Left renal pelvis (tissue), 4 donors: ENCODE measurements around the gene ARAP2. TPM values are rescaled to one million over a fixed set of nuclear protein-coding genes. Genes with fewer than 3 reads are reported as not detected.
A peak's percentile ranks its signal among the peaks of the same experiment; 100 is the strongest.
"Not testable (repeated sequence)": the region's sequence is repeated elsewhere in the genome, so short reads cannot be mapped to it uniquely, and the experiment has no call there.

Source experiments
- DNase-seq, 4 donors: peaks; one replicate each; pipeline ENCODE4 v3.0.0-alpha.2; 2013; ENCODE audit warnings: low read depth in 4 of 4, low spot score in 3 of 4
- polyA plus RNA-seq, 4 donors: library from polyadenylated mRNA; unstranded; fragments of 120-200 nt; gene quantifications; one replicate each; pipeline ENCODE4 v1.2.1, GENCODE V29; 2013; ENCODE audit not compliant: insufficient read length in 4 of 4

Gene ARAP2
- polyA plus RNA-seq, 4 donors: 7.1 to 8.6 (median 7.5) TPM

DNA sequence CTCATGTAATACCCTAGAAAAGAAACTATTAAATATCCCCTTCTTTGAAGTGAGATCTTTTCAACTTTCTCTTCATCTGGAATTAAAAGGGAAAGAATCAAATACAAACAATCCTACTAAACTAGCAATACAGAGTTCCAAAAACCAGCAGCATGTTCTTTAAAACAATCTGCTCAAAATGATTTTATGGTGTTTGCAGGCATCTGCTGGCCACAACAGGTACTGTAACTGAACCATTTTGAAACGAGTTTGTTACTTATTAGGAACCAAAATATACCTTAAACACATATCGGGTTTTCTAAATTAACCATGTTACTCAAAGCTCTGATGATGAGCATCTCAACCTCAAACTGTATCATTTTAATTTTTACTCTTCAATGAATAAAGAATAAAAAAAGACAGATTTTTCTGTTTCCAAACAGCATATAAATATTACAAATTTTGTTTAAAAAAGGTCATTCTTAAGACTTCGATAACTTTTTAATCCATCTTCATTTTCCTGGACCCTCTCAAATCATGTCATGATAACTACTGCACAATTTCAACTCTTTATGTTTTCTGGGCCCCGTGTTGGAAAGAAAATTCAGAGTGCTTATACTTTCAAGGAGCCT, 56.5 kb downstream of the ARAP2 start:
- peak in 2 of 4 donors; percentile 6 to 14 for DNase-seq

DNA sequence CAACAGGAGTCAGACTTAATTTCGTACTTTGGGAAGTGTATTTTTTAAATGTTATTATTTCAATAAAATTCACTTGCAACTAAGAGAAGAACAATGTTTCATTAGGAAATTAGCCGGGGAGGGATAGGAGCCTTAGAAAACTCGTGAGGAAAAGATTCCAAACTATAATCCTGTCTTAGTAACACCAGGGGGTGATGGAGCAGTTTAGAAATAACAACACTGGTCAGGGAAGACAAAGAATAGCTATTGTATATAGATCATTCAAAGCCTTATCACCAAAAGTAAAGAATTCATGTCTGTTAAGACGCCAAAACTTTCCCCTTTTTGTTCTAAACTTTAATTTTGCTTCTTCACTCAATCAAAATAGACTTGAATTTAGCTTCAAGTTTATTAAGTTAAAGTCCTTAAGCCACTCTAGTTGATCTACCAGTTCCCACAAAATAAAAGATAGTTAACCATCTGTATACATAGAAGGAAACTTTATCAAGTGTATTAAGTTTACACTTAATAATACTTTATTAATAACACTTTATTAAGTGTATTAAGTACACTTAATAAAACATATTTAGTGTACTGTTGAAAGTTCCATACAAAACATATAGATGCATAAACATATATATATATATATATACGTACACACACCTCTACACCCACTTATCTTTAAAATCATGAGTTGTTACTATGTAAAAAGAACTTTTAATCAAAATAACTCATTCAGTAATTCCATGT, 60.5 kb downstream of the ARAP2 start:
- no peak for DNase-seq

DNA sequence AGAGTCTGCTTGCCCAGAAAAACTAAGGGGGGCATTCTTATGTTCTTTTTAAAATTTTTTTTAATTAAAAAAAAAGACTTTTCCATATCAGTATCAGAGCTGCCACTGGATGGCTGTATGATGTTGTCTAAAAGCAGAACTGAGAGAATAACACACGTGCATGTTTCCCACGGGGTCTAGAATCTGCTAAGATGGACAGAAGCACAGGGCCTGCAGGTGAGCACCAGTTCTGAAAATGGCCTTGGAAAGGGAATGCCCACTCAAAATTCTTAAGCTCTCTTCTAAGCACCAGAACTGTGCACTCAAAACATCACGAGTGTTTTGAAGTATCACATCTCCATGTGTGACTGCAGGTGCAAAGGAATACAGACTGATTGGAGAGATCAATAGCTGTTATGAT, 61.1 kb downstream of the ARAP2 start:
- no peak for DNase-seq

DNA sequence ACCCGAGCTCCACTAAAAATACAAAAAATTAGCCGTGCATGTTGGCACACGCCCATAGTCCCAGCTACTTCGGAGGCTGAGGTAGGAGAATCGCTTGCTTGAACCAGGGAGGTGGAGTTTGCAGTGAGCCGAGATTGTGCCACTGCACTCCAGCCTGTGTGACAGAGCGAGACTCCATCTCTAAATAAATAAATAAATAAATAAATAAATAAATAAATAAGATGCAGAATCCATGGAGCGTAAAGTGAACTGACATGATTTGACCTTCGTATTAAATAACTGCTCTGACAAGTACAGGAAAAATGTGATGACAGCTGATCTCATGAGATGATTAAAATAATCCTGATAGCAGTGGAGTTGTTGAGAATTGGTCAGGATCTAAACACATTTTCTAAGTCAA, 62.0 kb downstream of the ARAP2 start:
- not testable (repeated sequence) for DNase-seq

DNA sequence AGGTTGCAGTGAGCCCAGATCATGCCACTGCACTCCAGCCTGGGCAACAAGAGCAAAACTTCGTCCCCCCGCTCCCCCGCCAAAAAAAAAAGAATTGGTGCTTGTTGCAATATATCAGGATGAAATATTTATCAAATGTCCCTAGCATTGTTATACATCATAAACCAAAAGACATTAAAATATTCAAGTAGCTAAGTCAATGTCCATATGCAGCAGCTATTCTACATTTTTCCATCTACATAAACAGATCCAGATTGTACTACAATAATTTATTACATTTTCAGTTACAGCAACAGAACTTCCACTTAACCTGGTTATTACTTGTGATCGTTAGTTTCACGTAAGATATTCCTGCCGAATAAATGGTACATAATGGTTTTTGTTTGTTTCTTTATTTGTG, 64.1 kb downstream of the ARAP2 start:
- no peak for DNase-seq

DNA sequence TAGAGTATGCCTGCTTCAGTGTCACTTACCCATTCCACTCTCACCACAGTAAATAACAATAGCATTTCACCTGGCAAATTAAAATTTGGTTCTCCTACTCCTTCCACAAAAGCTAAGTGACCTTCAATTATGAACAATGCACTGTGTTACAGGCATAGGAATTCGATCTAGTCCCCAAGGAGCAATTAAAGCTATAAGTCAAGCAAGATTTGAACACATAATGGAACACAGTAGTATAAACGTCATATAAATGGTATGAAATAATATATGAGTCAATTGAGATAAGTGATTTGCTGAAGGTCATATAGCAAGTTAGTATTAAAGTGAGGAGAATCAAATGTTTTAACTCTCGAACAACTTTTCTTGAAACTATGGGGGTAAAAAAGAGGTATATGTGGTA, 65.8 kb downstream of the ARAP2 start:
- no peak for DNase-seq

DNA sequence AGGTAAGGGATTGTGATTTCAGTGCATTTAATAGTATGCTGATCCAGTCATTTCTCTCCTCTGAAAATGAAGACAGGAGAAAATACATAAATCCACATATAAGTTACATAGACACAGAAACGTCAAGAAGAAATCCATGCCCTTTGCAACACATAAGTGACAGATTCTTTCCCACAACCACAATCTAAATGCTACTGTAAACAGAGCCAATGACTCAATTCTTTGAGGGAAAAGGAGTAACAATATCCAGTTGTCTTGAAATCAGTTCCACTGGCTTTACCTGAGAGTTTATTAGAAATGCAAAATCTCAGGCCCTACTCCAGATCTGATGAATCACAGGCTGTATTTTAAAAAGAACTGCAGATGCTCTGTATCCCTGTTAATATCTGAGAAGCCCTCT, 66.4 kb downstream of the ARAP2 start:
- no peak for DNase-seq

DNA sequence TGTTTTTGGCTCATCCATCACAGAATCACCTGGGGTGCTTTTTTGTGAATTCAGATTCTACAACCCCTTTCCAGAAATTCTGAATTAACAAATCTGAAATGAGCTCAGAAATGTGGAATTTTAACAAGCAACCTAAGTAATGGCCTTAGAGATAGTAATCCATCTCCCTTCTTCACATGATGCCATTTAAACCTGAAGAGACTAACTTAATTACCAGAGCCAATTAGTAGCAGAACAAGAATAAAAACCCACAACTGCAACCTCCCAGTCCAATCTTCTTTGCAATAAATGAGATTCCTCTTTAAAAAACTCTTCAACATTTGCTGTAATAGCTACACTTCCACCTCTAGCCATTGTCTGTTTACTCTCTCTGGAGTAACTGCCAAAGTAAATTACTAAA, 69.7 kb downstream of the ARAP2 start:
- no peak for DNase-seq

DNA sequence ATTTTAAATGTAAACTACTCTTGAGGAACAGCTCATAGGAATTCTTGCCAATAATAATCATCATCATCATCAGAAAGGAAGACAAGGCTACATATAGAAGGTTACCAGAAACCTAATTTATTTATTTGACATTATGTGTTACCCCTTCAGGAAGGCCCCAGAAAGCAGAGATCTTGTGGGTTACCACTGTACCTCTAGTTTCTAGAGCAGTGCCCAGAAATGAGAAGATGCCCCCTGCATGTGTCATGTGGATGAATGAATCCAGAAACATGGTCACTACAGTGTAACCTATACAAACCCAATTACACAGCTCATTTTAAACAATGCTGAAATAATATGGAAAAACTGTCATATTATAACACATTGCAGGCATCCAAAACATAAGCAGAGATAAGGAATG, 70.4 kb downstream of the ARAP2 start:
- DNase-seq: no peak

DNA sequence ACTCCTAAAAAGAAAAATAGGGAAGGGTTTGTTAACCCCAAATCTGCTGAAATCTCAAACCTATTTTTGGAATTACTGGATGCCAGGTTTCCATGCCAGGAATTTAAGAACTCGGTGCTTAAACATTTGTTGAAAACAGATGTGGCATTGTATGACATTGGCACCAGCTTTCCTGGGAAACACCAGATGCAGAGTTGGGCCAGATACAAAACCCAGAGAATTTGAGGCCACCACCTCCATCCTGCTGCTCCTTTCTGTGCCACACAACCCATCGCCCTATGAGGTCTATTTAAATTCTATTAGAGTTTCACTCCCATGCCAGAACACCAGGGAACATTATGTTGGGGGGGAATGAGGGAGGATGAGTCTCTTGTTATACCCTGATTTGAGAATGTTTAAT, 71.7 kb downstream of the ARAP2 start:
- DNase-seq: no peak

DNA sequence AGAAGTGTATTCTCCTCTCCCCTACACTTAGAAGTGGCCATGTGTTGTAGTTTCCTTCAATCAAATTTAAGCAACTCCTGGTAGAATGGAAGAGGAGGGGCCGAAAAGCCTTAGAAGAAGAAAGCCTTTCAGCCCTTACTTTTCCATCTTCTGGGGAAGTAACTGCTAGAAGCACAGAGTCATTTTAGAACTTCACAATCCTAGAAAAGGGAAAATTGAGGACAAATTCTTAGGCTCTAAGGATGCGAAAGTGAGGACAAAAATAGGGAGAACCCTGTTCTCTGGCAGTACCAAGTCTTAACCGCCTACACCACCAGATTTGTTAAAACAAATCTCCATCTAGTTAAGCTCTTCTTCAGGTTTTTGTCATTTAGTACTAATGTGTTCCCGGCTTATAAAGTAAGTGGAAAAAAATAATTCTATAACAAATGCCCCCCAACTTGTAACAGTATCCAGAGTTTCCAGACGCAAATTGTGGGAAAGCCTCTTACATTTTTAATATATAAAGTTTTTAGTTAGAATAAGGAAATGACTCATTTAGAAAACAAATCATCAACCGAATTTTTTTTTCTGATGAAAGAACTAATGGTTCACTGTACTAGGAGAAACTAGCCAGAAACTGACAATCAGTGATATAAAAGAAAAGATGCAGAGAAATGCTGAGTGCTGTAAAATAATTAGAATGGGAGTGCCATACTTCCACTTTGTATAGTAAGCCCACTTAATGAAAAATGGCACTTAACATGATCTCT, 76.0 kb downstream of the ARAP2 start:
- no peak for DNase-seq

DNA sequence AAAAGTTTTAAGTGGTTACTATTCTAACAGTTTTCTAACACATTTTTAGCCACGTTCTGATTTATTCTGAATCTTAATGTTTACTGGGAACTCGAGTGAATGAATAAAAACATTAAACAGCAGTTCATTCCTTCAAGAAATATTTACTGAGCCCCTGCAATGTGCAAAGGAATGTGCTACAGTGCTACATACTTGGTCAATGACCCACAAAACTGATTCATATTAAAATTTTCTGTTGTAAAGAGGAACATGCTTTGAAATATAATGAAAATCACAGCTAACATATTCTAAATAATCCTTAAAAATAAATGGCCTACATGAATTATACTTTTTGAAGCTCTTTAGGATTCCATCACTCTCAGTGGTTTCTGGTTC, 78.7 kb downstream of the ARAP2 start:
- no peak for DNase-seq

DNA sequence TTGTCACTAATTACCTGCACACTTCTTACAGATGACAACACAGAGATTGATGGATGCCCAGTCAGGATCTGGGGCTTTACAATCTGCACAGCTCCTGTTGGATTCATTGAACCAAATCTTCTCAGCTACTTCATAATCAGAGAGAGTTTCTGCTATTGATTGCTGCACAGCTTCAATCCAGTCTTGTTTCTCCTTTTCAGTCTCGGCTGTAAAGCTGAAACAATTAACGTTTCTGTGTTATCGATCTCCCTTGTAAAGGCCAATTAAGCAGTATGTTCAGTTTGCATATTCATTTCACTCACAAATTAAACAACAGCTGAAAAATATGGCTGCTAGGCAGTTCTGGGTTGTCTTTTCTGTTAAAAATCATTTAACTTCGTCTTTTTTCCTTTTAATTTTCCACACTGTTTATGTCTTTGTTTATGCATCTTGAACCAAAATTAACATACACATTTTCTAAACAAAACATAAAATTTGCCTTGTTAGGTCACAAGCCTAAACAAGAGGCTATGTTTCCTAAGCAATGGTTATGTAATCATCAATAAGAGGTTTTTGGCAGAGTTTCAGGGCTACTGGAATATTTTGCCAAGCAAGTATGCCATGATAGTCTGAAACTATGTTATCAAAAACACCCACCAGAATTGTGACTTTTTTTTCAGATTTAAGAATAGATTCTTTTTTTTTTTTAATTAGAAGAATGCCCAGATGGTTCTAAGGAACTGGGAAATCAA, 79.2 kb downstream of the ARAP2 start:
- no peak for DNase-seq

DNA sequence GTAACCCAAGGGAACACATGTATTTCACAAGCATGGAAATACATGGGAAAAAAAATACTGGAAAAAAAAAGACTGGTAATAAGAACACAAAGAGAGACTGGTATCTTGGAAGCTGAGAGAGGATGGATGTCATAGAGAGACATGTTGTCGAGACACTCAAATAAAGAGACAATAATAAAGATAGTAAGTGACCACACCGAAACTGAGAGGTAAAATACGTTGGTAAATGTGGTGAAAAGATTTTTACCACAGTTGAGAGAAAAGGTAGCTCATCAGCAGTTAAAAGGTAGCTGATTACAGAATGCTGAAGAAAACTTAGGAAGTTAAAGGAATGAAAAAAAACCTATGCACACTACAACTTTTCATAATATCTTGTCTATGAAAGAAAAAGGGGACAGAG, 81.1 kb downstream of the ARAP2 start:
- no peak for DNase-seq

DNA sequence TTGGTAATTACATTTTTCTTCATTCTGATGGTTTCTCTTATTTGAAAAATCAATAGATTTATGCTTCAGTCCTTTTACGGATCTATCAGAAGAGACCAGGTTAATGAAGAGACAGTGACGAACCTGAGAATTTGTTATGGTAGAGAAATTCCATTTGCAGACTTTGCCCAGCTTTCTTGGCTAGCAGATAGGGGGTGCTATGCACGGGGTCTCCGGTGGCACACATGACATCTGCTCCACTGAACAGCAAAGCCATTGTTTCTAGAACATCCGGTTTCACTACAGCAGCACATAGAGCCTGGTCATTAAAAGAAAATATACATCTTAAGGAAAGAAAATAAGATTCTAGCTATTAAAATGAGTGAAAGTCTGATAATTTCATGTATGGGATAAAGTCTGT, 85.1 kb downstream of the ARAP2 start:
- DNase-seq: no peak

DNA sequence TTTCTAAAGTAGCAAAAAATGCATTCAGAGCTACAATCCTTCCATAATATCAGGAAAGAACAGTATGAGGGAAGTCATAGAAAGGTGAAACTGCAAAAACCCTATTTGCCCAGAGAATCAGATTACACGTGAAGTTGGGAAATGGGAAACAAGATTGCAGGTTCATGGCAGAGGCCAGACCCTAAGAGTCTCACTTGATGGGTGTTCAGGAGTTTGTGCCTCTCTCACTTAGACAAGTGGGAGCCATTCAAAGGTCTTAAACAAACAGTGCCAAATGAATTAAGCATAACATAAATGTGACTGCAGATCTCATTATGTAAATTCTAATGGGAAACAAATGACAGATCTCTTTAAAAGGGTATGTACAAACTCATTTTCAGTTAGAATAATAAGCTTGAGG, 91.6 kb downstream of the ARAP2 start:
- no peak for DNase-seq

DNA sequence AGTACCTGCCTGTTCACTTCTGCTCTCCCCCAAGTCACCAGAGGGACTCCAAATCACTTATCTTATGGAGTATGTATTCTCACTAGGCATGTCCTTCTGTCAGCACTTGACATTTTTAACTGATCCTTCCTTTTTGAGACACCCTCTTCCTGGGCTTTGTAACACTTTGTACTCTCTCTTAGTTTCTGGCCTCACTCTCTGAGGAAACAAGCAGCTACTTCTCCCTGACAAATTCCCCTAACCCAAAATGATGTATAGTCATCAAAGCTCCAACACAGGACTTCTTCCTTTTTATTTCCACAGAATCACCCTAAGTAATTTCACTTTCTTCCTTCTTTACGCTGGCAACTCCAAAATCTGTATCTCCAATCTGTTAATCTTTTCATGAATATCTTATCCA, 101.8 kb downstream of the ARAP2 start:
- no peak for DNase-seq

DNA sequence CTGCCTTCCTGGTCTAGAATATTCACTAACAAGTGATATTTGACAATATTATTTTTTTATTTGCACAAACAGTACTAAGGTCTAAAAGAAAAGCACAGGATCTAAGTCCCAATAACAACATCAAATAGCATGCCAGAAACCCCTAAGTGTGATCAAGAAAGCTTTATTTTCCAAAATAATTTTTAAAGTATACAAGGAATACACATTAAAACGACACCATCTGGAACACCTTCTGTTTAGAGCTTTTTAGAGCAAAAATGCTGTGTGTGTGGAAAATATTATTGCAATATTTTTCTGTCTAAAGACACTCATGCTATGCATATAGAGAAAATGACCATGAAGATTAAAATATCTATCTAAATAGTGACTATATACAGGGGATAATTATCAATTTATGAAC, 103.1 kb downstream of the ARAP2 start:
- no peak for DNase-seq

DNA sequence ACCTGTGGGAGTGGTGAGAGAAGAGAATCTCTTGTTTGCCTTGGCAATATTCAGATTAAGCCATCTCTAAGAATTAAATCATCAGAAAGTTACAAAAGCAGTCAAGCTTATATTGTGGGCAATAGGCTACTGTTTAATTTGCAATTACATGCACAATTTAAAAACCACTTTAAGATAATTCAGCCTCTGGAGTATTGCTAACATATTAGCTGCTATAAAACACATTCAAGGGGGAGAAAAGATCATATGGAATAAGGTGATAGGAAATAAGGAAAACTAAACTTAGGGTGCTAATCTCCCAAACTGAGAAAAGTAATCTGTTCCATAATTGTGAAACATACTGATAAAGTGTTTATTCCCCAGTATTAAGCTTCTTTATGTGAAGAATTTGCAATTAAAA, 103.9 kb downstream of the ARAP2 start:
- DNase-seq: no peak

DNA sequence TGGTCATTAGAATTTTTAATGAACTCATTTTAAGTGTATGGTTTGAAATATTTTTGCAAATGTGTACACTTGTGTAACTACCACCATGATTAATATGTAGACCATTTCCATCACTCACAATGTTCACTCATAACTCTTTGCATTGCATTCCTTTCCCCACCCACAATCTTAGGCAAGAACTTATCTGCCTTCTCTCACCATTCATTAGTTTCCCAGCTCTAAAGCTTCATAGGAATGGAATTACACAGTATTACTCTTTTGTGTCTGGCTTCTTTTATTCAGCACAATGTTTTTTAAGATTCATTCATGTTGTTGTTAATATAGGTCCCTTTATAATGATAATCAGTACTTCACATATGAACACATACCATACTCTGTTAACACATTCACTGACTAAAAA, 106.1 kb downstream of the ARAP2 start:
- DNase-seq: no peak

DNA sequence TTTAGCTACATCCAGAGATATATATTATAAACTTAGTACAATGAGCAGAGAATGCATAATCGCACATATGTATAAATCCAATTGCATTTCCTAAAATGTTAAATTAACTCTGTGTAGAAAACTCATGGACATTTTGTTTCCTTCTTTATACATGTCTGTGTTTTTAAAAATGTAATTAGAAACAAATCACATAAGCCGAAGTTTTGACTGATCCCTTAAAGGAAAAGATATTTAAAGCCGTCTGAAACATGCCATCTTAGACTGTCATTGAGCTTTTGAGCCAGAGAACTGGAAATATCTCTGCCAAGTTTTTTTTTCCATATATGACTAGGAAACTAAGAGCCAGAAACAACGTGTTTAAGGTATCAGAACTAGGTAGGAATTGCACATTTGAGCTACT, 107.0 kb downstream of the ARAP2 start:
- no peak for DNase-seq
